NK-92 treated with Interleukin-12 subunit alpha and Interleukin-12 subunit beta, amount 100 ng/mL, for 24 hours (cell line): Measurements from ENCODE around the gene DAAM1.

Source experiments
- DNase-seq: peaks from one replicate; lab custom pipeline; 2025; lab: John Stamatoyannopoulos, UW

DAAM1 gene

GRCh38 chr14:59188461-59189090, at the start of gene DAAM1:
Gene DAAM1 (plus strand): TSS chr14:59188667. CDS start chr14:59263478, 74,811 bp downstream.
- DNase-seq = peak; percentile 96

GRCh38 chr14:59139324-59139723, 49.1 kb upstream of the DAAM1 start:
- no peak for DNase-seq

DNA sequence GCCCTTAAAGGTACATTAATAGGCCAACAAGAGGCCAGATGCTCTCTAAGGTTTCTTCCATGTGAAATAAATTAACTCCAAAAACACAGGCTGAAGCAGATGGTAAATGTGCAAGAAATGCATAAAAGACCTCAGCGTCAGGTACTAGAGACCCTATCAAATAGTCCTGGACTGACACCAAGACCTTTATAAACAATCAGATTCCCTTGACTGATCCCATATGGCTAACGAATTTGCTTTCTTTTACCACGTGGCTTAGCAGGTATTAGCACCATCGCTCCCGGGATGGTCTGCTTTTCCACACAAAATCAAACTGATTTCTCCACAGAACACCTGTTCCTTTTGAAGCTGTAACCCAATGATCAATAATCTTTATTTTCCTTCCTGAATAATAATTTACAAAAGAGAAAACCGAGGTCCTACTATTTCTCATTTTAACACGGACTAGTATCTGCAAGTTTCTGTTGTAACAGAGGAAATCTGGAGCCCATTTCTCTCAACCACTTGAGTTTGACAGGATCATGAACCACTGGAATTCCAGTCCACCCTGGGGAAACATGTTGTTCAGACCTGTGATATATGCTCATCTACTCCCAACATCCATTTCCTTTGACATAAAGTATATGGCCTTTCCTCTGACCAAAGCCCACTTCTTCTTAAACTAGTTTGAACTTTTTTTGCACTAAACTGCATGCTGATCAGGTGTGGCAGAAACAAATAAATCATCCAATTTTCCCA, 48.2 kb upstream of the DAAM1 start:
- DNase-seq = no peak

GRCh38 chr14:59146484-59146883, 42.0 kb upstream of the DAAM1 start:
- DNase-seq = no peak

DNA sequence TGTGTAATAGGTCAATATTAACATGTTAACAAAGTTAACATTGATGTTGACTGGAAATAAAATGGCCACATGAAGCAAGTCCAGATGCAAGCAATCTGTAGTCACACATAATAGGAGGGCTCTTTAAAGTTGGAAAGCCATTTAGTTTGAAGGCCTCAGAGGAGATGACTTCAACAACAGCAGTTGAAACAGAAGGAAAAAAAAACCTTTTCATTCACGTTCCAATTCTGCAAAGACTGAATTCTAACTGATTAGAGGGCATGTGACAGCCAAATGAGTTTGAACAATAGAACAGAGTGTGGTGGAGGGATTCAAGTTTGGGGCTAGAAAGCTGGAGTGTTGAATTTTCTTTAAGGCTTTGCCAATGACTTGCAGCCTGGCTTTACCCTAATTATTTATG, 41.5 kb upstream of the DAAM1 start:
- DNase-seq = no peak

GRCh38 chr14:59148334-59148900, 40.0 kb upstream of the DAAM1 start:
- DNase-seq = no peak

GRCh38 chr14:59150990-59151389, 37.5 kb upstream of the DAAM1 start:
- no peak for DNase-seq

- no peak for DNase-seq
Measured at GRCh38 chr14:59154373-59154772, 34.1 kb upstream of the DAAM1 start.

DNA sequence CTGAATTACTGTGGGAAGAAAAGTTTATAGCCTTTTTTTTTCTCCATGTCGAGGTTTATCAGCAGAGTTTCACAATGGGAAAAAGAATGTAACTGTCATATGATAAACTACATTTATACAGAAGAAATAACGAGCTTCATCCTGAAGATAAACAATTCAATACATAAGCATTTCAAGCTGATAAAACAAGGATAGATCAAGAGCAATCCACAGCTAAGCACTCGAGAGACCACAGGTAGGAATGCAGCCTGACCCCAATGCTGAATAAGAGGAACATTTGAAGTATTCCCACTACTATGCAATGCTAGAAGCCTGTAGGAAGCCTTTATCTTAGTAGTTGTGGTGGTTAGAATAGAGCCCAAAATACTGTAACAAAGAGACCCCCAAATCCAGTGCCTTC, 32.6 kb upstream of the DAAM1 start:
- no peak for DNase-seq

GRCh38 chr14:59159169-59159568, 29.3 kb upstream of the DAAM1 start:
- no peak for DNase-seq

GRCh38 chr14:59160506-59160905, 28.0 kb upstream of the DAAM1 start:
- no peak for DNase-seq

- DNase-seq = peak; percentile 16
Measured at GRCh38 chr14:59161561-59162175, 26.8 kb upstream of the DAAM1 start.

DNA sequence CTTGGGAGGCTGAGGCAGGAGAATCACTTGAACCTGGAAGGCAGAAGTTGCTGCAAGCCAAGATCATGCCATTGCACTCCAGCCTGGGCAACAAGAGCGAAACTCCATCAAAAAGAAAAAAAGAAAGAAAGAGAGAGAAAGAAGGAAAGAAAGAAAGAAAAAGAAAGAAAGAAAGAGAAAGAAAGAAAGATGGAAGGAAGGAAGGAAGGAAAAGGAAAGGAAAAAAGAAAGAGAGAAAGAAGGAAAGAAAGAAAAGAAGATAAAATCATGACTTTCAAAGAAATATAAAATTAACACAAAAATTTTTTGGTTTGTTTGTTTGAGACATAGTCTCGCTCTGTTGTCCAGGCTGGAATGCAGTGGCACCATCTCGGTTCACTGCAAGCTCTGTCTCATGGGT, 22.2 kb upstream of the DAAM1 start:
- no peak for DNase-seq

DNA sequence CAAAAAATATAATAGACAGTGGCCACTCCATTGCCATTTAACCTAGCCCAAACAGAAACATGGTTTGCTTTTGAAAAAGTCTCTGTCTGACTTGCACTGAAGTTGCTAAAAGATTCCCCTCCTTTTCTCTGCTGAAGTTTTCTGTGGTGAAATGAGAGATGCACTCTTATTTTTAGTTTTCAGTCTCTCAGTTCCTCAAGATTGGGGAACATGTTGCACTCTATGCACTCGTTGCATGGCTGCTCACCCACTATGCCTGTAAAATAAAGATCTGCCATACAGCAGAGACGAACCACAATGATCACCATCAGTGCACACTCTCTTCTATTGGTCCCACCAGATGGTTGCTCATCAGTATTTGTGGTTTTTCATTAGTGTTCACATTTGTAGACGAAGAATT, 13.1 kb upstream of the DAAM1 start:
- no peak for DNase-seq

DNA sequence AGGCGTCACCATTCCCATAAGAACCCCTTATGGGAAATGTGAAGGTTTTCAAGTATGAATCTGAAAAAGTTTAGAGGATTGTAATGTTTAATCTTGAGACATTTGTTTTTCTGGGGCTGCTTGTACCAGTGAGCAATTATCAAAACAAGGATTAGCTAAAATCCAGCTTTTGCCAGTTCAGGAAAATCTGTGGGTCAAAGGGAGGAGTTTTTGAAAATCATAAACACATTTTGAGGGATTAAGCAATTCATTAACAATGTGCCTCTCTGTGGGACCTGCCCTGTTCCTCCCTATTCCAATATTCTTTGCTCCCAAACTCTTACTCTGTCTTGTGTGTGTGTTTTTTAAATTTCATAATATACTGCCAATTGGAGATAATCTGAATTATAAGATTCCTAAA, 11.7 kb upstream of the DAAM1 start:
- DNase-seq = no peak

- DNase-seq = no peak
Measured at GRCh38 chr14:59177262-59177661, 11.2 kb upstream of the DAAM1 start.

DNA sequence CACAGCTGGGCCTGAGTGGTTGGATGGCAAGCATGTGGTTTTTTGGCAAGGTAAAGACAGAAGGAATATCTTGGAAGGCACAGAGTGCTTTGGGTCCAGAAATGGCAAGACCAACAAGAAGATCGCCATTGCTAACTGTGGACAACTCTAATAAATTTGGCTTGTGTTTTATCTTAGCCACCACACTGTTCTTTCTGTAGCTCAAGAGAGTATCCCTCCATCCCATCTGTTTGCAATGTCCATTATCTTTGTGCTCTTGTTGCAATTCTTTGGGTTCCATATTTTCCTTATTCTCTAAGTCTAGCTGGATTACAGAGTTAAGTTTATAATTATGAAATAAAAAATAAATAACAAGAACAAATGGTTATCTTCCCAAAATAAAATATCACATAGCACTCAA, 6.7 kb upstream of the DAAM1 start:
- DNase-seq = no peak

DNA sequence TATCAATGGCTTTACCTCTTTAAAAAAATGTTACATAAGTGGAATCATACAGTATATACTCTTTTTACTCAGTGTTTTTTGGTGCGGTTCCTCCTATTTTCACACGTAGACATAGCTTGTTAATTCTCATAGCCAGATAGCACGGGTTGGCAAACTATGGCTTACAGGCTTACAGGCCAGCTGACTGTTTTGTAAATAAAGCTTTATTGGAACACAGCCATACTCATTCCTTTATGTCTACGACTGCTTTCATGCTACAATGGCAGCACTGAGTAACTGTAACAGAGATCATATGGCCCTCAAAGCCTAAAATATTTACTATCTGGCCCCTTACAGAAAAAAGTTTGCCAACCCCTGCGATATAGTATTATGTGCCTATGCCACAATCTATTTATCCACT, 5.8 kb upstream of the DAAM1 start:
- no peak for DNase-seq

DNA sequence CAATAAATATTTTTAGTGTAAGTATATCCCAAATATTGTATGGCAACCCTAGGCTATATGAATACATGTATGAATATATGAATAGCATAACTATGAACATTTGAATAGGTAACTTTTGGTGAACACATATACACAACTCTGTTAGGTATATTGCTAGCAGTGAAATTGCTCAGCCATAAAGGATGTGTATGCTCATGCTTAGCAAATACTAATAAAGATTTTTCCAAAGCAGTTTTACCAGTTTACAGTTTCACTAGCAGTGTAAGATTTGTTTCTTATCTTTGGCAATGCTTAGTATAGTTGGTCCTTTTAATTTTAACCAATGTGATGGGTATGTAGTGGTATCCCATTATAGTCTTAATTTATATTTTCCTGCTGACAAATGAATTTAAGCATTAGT, 5.3 kb upstream of the DAAM1 start:
- DNase-seq = no peak

GRCh38 chr14:59184396-59184795, 4.1 kb upstream of the DAAM1 start:
- DNase-seq = no peak

DNA sequence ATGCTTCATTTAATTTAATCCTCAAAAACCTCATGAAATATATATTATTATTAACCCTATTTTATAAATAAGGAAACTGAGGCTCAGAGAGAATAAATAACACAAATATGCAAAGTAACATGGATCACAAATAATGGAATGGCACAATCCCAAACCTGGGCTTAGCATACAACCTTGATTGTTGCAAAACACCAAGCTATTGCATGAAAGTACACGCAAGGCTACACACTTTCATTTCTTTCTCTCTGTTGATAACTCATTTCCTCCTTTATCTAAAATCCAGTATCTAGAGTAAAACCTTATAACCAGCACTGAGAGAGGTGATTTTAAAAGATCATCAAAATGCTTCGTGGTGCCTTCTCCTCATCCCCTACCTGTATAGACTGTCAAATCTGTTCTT, 2.8 kb upstream of the DAAM1 start:
- no peak for DNase-seq

DNA sequence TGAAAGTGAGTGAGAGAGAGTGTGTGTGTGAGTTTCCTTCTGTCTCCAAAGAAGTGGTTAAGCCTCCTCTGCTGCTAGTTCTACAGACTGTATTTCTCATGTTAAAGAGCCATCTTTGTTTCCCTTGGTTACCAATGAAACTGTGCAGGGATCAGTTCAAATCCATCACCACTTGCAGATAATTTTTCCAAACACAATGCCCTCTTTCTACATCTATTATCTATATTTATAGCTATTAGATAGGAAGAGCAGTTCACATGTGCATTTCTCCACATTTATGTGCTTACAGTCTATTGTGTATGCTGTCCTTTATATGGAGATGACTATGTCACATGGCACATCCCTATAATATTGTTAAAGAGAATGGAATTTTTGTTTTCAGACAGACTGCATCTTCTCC, 2.2 kb upstream of the DAAM1 start:
- DNase-seq = no peak

DNA sequence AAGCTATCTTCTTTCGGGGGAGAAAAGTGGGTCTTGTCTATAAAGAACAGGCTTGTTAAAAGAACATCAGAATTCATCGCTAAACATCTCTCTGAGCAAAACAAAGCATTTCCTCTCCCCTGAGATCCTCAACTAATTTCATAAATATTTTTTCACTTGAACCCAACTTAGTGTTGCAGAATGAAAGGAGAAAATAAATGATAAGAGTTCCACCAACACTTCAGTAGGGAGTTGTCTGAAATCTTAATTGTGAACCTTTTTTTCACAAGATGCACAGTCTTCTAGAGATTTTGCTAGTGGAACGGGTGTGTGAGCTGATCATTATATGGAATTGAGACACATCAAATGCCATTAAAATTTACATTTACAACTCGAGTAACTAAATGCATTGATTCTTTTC, 1.3 kb upstream of the DAAM1 start:
- no peak for DNase-seq
